ENCODE results near the gene IRF7.

DNA sequence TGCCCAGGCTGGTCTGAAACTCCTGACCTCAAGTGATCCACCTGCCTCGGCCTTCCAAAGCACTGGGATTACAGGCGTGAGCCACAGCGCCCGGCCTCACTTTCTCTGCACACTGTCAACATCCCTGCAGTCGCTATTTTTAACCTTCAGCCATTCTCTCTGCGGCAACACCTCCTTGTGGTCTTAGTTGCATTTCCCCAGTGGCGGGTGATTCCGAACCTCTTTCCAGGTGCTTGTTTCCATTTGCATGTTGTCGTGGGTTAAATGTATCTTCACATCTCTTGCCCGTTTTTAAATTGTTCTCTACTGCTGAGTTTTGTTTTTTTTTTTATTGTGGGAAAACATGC, 13.5 kb upstream of the IRF7 start:
- TF ChIP-seq CTCF (IDR thresholded peaks at IDR 0.05; ENCODE audit: low read depth, low read length, missing input control) (no peak), SP1 (IDR thresholded peaks at IDR 0.05) (no peak), FOXA1 (IDR thresholded peaks at IDR 0.05) (no peak), RAD21 (IDR thresholded peaks at IDR 0.05) (peak in 1 of 2 donors; percentile 8), NR2F2 (IDR thresholded peaks at IDR 0.05) (no peak), JUND (IDR thresholded peaks at IDR 0.05) (no peak), GABPA (IDR thresholded peaks at IDR 0.05 in 1 of 2, conservative IDR thresholded peaks at IDR 0.05 in 1 of 2) (no peak), EGR1 (IDR thresholded peaks at IDR 0.05; ENCODE audit: low read depth in 2 of 2) (no peak), TAF1 (conservative IDR thresholded peaks at IDR 0.05) (no peak)
- TF ChIP-seq, protein P1, sequence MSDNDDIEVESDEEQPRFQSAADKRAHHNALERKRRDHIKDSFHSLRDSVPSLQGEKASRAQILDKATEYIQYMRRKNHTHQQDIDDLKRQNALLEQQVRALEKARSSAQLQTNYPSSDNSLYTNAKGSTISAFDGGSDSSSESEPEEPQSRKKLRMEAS (IDR thresholded peaks at IDR 0.05) = no peak
- TF ChIP-seq, protein P2, sequence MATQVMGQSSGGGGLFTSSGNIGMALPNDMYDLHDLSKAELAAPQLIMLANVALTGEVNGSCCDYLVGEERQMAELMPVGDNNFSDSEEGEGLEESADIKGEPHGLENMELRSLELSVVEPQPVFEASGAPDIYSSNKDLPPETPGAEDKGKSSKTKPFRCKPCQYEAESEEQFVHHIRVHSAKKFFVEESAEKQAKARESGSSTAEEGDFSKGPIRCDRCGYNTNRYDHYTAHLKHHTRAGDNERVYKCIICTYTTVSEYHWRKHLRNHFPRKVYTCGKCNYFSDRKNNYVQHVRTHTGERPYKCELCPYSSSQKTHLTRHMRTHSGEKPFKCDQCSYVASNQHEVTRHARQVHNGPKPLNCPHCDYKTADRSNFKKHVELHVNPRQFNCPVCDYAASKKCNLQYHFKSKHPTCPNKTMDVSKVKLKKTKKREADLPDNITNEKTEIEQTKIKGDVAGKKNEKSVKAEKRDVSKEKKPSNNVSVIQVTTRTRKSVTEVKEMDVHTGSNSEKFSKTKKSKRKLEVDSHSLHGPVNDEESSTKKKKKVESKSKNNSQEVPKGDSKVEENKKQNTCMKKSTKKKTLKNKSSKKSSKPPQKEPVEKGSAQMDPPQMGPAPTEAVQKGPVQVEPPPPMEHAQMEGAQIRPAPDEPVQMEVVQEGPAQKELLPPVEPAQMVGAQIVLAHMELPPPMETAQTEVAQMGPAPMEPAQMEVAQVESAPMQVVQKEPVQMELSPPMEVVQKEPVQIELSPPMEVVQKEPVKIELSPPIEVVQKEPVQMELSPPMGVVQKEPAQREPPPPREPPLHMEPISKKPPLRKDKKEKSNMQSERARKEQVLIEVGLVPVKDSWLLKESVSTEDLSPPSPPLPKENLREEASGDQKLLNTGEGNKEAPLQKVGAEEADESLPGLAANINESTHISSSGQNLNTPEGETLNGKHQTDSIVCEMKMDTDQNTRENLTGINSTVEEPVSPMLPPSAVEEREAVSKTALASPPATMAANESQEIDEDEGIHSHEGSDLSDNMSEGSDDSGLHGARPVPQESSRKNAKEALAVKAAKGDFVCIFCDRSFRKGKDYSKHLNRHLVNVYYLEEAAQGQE (IDR thresholded peaks at IDR 0.05) = no peak
- TF ChIP-seq, protein P3, sequence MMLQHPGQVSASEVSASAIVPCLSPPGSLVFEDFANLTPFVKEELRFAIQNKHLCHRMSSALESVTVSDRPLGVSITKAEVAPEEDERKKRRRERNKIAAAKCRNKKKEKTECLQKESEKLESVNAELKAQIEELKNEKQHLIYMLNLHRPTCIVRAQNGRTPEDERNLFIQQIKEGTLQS (IDR thresholded peaks at IDR 0.05) = no peak

Data from liver (tissue), 3 donors.